ENCODE data around the gene KCNN3. TPM values are rescaled to one million over a fixed set of nuclear protein-coding genes. Genes with fewer than 3 reads are reported as not detected.

Gene KCNN3
- total RNA-seq, 4 donors from 2014 or later = 0.21 to 0.78 (median 0.26) TPM

DNA sequence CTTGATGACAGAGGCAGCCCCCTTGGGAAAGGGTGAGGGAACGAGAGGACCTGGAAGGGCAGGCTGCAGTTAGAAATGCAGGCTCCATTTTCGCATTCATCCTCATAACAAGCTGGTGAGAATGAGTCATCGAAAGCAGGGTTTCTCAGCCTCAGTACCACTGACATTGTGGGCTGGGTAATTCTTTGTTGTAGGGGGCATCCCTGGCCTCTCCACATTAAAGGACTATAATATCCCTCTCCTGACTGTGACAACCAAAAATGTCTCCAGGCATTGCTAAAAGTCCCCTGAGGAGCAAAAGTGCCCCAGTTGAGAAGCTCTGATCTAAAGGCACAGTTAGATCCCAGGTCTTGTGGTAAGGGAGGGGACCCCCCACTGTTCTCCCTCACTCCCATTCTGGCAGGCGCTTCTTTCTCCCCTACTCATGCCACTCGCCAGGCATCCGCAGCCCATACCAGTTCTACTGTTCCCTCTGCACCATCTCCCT lies 20.4 kb downstream of the KCNN3 start:
- Histone ChIP-seq H3K4me1 (peaks cover 0 to 5% (median 0%) of the 10 kb centered on the region in 4 donors), H3K4me3 (no peak overlapping the region), H3K36me3 (no peaks in the 10 kb centered on the region), H3K9me3 (no peaks in the 10 kb centered on the region), H3K27me3 (peaks cover 0 to 27% of the 10 kb centered on the region in 2 donors), H3K27ac (no peak overlapping the region)
- no peak for DNase-seq (ENCODE audit: low spot score in 2 of 2)
- 88 to 90% methylated on average over 6 of the region's 6 CpGs for WGBS, 2 donors
- TF ChIP-seq EP300 (IDR thresholded peaks at IDR 0.05) = no peak
- TF ChIP-seq POLR2A (IDR thresholded peaks at IDR 0.05) = no peak
- TF ChIP-seq, protein P1, sequence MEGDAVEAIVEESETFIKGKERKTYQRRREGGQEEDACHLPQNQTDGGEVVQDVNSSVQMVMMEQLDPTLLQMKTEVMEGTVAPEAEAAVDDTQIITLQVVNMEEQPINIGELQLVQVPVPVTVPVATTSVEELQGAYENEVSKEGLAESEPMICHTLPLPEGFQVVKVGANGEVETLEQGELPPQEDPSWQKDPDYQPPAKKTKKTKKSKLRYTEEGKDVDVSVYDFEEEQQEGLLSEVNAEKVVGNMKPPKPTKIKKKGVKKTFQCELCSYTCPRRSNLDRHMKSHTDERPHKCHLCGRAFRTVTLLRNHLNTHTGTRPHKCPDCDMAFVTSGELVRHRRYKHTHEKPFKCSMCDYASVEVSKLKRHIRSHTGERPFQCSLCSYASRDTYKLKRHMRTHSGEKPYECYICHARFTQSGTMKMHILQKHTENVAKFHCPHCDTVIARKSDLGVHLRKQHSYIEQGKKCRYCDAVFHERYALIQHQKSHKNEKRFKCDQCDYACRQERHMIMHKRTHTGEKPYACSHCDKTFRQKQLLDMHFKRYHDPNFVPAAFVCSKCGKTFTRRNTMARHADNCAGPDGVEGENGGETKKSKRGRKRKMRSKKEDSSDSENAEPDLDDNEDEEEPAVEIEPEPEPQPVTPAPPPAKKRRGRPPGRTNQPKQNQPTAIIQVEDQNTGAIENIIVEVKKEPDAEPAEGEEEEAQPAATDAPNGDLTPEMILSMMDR (IDR thresholded peaks at IDR 0.05) = no peak

DNA sequence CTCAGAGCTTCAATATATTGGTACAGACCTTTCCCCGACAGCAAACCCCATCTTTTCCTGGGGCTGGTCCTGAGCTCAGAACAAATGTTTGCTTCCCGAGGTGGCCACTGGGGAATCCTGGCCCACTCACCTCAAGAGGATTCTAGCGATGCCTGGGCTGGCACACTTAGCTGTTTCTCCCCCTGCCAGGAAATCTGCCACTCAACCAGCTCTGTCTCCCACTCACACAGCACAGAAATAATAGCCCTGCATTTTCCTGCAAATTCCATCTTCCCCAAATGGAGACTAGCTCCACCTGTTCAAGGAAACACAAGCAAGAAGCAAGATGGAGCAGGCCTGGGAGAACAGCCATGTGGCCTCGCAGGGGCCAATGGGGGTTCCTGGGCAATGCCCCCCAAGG lies 21.1 kb downstream of the KCNN3 start:
- H3K27me3 ChIP-seq = peaks cover 0 to 27% of the 10 kb centered on the region in 2 donors
- 75 to 76% methylated on average over 4 of the region's 4 CpGs for WGBS, 2 donors
- H3K4me1 ChIP-seq = peaks cover 0 to 5% (median 0%) of the 10 kb centered on the region in 4 donors
- H3K36me3 ChIP-seq = no peaks in the 10 kb centered on the region
- H3K9me3 ChIP-seq = no peaks in the 10 kb centered on the region
- TF ChIP-seq, protein P1 (IDR thresholded peaks at IDR 0.05) = no peak
- TF ChIP-seq EP300 (IDR thresholded peaks at IDR 0.05) (no peak), POLR2A (IDR thresholded peaks at IDR 0.05) (no peak)
- no peak for DNase-seq (ENCODE audit: low spot score in 2 of 2)
- no peak overlapping the region for H3K27ac ChIP-seq
- no peak overlapping the region for H3K4me3 ChIP-seq

DNA sequence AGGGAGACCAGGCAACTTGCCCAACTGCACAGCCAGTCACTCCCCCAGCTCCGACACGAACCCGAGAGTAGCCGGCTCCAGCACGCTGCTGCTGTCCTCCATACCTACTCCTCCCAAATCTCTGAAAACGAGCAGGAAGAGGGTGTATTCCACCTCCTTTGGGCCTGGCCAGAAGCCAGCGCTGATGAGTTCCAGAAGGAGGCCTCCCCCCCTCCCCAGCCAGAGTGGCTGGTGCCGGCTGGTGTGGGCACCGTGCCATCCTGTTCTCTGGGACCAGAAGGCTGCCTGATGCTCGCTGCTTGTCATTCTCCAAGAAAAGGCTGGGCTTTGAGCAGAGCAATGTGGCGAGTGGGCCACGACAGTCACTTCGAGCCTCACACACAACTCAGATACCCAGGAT lies 22.2 kb downstream of the KCNN3 start:
- H3K27ac ChIP-seq = no peak overlapping the region
- 26 to 27% methylated on average over 10 to 13 of the region's 13 CpGs for WGBS, 2 donors
- H3K9me3 ChIP-seq = no peaks in the 10 kb centered on the region
- TF ChIP-seq POLR2A (IDR thresholded peaks at IDR 0.05) (no peak), EP300 (IDR thresholded peaks at IDR 0.05) (no peak)
- DNase-seq (ENCODE audit: low spot score in 2 of 2) = no peak
- H3K36me3 ChIP-seq = no peaks in the 10 kb centered on the region
- H3K4me1 ChIP-seq = peaks cover 0 to 5% (median 0%) of the 10 kb centered on the region in 4 donors
- H3K27me3 ChIP-seq = peaks cover 0 to 27% of the 10 kb centered on the region in 2 donors
- no peak overlapping the region for H3K4me3 ChIP-seq

DNA sequence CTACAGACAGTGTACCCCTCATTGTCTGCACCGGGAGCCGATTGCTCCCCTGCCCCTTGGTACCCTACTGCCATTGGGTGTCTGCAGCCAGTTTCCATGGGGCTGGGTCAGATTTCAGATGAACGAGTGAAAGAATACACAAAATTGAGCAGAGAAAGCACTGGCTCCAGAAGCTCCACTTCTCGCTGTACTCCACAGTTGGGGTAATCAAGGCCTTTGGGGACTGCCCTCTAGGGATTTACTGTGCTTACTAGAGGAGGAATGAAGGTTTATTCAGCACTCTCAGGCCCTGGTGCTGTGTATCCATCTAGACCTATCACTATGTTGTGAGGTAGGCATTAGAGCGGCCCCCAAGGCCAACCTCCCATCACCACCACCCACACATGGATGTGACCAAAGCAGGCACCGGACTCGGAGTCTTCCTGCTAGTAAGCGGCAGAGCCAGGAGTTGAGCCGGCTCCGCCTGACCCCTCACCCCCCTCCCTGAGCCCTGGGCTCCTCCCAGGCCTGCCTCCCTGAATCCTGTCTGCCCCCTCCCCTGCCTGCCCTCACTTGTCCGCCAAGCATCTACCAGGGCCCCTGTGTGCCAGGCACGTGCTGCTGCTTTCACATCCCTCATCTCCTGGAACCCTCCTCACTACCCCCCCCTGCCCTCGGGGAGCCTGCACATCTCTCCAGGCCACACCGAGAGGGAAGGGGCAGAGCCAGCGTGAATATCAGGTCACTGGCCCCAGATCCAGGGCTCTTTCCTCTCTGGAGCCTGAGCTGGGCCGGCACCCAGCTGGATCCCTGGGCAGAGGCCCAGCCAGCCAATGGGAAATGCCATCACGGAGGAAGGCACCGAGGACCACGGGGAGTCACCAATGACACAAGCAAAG lies 23.3 kb downstream of the KCNN3 start:
- DNase-seq (ENCODE audit: low spot score in 2 of 2) = no peak
- TF ChIP-seq POLR2A (IDR thresholded peaks at IDR 0.05) = no peak
- peaks cover 0 to 5% (median 0%) of the 10 kb centered on the region in 4 donors for H3K4me1 ChIP-seq
- H3K27ac ChIP-seq = no peak overlapping the region
- no peaks in the 10 kb centered on the region for H3K36me3 ChIP-seq
- H3K9me3 ChIP-seq = no peaks in the 10 kb centered on the region
- WGBS, 2 donors = 67 to 68% methylated on average over 16 to 17 of the region's 19 CpGs
- peaks cover 0 to 27% of the 10 kb centered on the region in 2 donors for H3K27me3 ChIP-seq
- no peak overlapping the region for H3K4me3 ChIP-seq

DNA sequence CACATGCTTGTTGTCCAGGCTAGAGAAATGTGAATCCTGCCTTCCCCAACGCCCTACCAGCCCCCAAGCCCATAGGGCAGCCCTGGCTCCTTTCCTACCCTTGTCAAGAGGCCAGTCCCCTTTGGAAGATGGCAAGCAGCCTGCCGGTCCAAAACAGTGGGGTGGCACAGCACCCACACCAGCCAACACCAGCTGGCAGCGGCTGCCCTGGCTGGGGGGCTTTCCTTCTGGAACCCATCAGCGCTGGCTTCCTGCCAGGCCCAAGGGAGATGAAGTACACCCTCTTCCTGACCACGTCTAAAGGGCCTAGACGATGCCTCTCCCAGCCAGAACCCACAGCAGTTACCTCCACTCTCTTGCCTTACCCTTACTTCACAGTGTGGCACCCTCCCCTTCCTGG lies 24.2 kb downstream of the KCNN3 start:
- no peak overlapping the region for H3K27ac ChIP-seq
- peaks cover 0 to 27% of the 10 kb centered on the region in 2 donors for H3K27me3 ChIP-seq

More for the DNA sequence above, 24.2 kb downstream of the KCNN3 start:
- Histone ChIP-seq H3K4me1 (peaks cover 0 to 5% (median 0%) of the 10 kb centered on the region in 4 donors), H3K36me3 (no peaks in the 10 kb centered on the region), H3K4me3 (no peak overlapping the region), H3K9me3 (no peaks in the 10 kb centered on the region)
- 45 to 55% methylated on average over 6 of the region's 6 CpGs for WGBS, 2 donors
- TF ChIP-seq, protein P1 (IDR thresholded peaks at IDR 0.05) = no peak
- TF ChIP-seq EP300 (IDR thresholded peaks at IDR 0.05) = no peak
- TF ChIP-seq POLR2A (IDR thresholded peaks at IDR 0.05) = no peak
- DNase-seq (ENCODE audit: low spot score in 2 of 2) = no peak
